Raji (cell line): ENCODE data around the gene FABP1.

Source experiments
- POLR2A ChIP-seq: IDR thresholded peaks from 2 replicates; pipeline ENCODE4 v1.6.1; 2011; ENCODE audit warnings: low read depth, low read length, control low read depth; ENCODE audit not compliant: insufficient read depth

Gene FABP1

DNA sequence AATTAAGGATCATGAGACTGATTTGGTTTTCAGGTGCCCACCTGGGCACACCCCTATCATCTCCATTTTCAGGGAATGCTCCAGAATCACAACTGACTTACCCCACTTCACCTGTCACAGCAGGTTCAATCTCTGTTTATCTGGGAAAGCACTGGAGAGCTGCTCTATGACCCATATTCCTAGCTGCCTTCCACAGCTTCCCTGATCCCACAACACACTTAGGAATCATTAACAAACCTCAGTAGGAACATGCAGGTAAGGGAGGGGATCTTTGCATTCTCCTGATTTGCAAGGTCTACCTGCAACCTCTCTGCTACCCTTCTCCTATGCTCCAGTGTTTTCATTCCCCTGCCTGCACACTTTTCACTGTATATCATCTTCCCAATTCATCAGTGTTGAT is 18.7 kb upstream of the FABP1 start:
- no peak for TF ChIP-seq POLR2A

DNA sequence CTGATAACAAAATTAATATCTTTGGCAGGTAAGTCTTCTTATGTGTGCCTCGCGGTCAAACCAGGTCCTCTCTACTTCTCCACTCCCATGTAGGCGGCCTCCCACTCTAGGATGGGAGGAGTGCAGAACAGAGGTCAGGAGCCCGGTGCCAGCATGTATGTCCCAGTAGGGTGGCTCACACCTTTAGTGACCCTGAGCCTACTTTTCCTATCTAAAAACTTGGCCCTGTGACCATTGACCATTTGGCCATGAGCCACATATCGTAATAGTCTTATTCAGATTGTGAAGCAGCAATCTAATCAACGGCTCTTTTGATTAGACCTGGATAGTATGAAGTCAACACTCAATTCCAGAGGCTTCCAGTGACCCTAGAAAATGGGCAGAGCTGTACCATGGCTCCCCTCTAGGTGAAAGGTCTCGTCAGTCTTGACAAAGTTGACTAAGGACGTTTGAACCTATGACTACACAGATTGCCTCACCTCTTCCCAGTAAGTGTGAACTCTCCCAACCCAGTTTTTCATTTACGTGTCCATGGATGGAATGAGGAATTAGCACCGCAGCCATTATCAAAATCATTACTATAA is 17.1 kb upstream of the FABP1 start:
- TF ChIP-seq POLR2A, result no peak

DNA sequence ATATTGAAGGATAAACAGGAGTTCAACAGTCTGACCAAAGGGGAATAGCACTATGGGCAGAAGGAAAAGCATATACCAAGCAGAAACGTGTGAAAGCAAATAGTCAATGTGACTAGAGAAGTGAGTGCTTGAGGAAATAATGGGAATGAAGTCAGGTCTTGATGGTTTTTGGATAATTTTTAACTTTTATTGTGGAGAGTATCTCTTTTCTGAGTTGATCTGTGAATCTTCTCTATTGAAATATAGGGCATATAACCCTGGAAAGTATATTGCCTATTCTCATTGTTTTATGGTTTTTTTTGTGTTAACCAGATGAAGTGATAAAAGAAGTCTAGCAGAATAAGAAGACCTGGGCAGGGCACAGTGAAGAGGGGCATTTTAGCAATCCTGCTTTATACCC is 16.4 kb upstream of the FABP1 start:
- TF ChIP-seq POLR2A, result no peak

DNA sequence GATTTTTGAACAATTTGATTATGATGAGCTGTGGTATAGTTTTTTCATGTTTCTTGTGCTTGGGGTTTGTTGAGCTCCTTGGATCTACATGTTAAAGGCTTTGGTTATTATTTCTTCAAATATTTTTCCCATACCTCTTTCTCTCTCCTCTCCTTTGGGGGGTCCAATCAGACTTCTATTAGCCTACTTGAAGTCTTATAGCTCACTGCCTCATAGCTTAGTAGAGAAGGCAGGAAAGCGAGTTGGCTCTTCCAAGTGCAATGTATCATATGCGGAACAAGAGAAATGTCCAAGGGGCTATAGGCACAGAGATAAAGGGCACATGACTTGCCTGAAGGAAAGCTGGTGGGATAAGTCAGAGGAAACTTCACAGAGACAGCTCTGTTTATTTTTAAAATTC is 14.1 kb upstream of the FABP1 start:
- no peak for TF ChIP-seq POLR2A

DNA sequence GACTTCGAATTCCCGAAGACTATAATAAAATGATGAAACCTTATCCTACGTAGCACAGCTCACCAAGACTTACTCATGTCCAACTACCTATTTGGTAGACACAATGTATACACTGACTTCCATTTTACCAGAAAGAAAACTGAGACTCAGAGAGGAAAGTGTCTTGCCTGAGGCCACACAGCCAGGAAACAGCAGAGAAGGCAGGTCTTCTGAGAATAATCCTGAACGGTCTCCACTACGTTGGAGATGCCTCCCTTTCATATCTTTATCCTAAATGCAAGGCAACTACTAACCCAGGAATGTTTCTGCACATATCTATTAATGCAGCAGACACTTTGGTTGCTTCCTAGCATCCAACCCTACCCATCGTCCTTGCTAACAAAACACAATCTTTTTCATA is 11.9 kb upstream of the FABP1 start:
- no peak for TF ChIP-seq POLR2A

DNA sequence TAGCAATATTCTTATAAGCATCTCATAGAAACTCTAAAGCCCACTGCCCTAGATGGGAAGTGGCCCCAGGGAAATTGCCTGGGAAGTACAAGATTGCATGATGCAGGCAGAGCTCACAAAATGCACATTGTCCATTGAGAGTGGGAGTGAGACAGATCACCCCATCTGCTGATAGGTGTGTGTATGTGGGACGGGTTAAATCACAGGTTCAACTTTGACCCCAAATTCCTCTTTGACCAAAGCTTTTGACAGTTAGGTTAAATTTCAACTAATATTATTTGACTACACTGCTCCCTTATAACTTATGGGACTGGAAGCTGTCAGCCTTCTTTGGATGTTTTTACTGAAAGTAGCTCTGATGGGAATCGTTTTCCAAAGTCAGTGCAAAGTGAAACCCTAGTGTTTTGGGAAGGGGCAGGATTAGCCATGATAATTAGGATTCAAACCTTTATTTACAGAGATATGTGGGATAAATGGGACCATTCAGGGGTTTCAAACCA is 11.4 kb upstream of the FABP1 start:
- no peak for TF ChIP-seq POLR2A

DNA sequence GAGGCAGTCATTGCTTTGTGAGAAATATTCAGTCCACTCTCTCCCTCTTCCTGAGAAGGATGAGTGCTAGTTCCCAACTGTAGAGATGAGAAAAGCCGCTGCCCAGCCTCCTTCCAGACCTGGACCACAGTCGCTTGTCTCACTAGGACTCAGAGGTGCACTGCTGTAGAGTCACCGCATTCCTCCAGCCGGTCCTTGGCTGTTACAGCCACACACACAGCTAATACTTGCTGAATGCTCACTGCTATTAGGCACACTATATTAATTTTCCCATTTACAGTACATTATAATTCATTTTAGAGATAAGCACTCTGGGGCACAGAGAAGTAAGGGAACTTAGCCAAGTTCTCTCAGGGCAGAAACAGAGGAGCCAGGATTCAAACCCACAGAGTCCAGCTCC is 10.0 kb upstream of the FABP1 start:
- no peak for TF ChIP-seq POLR2A

DNA sequence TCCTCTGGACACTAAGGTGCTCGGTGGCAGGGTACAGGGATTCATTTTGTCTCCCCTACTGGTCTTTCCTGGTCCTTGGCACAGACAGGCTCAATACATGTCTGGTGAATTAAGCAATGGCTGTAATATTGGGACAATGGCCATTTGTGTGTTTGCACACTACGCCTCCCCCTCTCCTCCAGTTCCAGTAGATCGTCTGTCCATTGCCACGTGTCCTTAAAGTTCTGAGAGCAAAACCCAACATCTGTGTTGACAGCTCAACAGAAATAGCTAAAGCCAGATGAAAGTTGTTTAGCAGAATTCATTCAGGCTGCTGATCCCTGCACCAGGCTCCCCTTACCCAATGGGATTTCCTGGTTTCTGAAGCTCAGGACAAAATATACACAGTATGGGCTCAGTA is 9.0 kb upstream of the FABP1 start:
- no peak for TF ChIP-seq POLR2A

DNA sequence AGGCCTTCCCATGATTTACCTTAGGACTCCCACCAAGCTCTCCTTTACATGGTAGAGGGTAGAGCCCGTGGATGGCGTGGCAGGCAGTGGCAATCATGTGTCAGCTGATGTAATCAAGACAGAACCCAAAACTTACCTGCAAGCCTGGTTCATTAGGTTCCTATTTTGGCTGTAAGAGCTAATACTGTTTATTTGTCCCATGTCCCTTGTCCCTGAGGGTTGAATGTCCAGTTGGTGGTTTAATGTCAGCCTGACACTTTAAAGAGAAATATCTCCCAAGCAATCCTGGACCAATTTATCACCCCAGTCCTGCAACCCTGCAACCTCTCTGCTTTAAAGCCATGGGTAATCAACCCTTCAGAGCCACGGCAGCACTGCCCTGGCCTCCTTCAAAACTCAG is 6.0 kb upstream of the FABP1 start:
- TF ChIP-seq POLR2A, result no peak

DNA sequence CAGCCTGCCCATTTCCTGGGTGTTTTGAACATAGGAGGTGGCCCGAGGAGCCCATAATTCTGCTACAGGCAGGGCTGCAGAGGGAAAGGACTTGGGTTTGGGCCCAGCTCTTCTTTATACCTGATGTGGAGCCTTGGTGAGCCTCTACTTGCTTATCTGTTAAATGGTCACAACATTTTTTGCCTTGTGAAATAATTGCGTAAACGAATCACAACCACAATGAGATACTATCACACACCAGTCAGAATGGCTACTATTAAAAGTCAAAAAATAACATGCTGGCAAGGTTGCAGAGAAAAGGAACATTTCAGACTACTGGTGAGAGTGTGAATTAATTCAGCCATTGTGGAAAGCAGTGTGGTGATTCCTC is 4.1 kb upstream of the FABP1 start:
- no peak for TF ChIP-seq POLR2A

DNA sequence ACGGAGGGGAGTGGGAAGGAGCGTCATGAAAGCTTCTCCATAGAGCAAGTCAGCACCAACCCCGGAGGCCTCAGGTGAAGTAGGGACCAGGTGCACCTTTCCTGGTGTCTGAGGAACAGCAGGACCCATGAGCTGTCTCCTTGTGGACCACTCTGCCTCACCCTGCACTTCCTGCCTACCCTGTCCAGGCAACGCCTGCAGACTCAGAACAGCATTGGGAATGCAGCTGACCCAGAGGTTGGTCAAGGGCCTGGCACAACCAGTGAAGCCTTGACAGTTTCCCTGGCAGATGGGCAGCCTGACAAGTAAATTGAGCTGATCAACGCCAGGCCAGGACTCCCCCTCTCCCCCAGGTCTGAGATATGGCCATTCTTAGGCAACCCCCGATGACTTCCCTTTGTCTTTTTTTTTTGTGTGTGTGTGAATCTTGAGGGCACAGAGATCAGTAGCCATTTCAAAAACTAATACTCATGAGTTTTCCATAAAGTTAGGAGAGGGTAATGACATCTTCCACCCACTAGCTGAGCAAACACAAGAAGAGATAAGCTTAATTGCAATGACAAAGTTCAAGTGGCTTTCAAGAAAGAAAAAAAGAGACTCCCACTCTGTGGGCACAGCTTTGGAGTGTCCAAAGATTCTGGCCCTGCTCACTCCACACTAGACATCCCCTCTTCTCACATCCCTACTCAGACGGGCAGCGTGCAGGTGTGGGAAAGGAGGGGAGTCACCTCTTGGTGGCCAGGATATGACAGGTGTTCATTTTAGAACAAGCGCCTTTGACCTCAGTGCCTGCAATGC is 3.5 kb upstream of the FABP1 start:
- TF ChIP-seq POLR2A, result no peak

DNA sequence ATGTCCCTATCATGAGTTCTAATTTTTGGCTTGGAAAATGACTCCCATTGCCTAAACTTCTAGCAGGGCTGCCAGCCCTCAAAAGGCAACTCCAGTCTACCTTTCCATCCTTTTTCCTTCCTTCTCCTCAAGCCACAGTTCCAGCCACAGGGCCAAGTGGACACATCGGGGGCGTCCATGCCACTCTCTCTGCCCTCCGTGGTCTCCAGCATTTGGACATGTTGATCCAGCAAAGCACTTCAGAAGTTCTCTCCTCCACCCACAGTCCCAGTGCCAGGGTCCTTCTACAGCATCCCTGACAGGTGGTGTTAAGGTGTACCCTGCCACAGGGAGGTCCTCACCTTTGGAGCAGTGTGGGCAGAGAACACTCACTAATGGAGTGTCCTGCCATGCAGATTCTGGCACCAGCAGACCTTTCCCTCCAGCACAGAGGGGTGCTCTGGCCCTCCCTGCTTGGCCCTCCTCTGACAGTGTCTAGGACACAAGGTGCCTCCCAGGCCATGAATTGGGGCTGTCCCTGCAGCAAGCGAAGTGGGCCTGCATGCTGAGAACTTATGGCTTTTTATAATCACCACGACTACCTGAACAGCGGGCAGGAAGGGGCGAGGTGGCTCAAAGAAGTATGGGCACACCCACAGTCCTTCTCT is 1.6 kb upstream of the FABP1 start:
- TF ChIP-seq POLR2A, result no peak

DNA sequence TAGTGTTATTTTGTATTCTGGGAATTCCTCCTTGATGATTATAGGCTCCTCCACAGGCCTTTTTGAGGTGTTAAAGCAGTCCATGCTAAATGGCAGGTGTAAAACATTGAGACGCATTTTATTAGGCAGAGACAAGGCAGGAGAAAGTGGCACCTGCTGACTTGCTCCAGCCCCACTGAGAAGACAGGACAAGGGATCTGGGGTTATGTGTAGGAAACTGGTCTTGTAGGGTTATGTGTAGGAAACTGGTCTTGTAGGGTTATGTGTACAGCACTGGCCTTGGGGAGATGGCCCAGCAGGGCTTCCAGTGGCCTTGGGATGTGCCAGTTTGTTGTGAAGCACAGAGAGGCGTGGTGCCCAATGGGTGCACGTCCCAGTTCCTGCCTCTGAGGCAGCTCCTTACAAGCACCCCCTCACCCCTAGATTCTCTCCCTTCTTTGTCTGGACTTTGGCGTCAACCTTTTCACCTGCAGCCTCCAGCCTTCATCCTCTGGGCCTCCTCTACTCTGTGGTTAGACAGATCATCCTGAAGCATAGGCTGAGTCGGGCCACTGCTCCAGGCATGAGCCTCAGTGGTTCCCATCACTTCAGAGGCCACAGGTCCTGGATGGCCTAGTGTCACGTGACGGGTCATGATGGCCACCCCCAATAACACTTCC is 921 bp upstream of the FABP1 start:
- TF ChIP-seq POLR2A, result no peak

DNA sequence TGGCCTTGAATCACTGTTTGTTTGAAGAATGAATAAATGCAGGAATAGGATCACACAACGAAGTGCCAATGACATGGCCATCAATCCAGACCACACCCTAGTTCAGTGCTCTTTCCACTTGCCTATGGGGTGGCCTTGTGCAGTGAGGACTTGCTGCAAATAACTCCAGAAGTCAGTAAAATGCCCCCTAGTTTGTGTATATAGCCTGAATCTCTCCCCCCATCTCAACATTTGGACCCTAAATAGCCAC is 299 bp downstream of the FABP1 start:
- no peak for TF ChIP-seq POLR2A

DNA sequence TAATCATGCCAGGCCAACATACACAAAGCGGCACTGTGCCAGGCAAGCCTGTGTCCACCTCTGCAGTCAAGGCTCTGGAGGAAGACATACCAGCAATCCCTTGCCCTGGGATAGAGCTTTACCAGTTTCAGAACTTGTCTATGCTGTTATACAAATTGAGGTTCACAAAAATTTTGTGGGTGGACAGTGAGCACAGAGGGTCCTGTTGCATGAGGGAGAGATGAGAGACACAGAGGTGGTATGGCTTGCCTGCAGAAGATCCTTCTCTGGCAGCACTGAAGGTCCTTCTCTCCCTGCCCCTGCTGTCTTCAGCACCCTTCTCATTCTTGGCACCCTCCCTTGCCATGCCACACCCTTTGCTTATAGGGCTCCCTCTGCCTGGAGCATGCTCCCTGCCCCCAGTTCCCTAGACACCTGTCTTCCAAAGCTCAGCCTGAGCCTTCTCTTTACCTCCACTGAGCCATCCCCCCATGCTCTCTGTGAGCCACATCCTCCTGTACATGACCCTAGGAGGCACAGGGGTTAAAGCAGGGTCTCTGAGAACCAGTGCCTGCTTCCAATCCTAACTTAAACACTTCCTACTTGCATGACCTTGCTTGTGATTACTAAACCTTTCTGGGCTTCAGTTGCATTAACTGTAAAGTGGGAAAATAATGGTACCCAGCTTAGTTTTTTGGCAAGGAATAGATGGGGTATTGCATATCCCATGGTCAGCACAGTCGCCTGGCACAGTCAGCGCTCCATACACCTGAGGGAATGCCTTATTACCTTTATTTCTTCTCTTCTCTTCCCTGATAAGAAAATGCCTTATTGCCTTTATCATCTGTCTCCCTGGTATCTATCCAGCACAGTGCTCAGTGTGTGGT is 857 bp downstream of the FABP1 start:
- no peak for TF ChIP-seq POLR2A
